Measurements from ENCODE around the gene OPCML. TPM values are rescaled to one million over a fixed set of nuclear protein-coding genes. Genes with fewer than 3 reads are reported as not detected.

Gene OPCML
- total RNA-seq, 1 donor from 2014 or later: 0.58 TPM

DNA sequence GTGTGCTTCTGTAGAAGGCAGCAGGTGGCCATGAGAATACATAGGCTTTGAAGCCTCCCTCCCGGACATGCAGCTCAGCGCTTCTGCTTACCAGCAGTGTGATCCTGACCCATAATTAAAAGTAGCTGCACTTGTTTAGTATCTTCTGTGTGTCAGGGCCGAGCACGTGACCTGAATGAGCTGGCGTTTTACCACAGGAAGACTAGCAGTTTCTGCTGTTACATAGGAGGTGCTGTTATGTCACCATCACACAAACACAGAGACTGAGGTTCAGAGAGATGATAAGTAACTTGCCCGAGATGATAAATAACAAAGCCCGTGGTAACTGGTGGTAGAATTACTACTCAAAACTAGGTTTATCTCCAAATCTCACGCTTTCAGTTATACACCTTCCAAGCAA lies 329.5 kb downstream of the OPCML start:
- no peak for DNase-seq (ENCODE audit: extremely low read depth, low read depth, low spot score)

- DNase-seq (ENCODE audit: extremely low read depth, low read depth, low spot score): no peak
These were observed 333.9 kb downstream of the OPCML start for GRCh38 chr11:133198438-133198837.

- no peak for DNase-seq (ENCODE audit: extremely low read depth, low read depth, low spot score)
These were observed 334.9 kb downstream of the OPCML start for GRCh38 chr11:133197425-133197824.

DNA sequence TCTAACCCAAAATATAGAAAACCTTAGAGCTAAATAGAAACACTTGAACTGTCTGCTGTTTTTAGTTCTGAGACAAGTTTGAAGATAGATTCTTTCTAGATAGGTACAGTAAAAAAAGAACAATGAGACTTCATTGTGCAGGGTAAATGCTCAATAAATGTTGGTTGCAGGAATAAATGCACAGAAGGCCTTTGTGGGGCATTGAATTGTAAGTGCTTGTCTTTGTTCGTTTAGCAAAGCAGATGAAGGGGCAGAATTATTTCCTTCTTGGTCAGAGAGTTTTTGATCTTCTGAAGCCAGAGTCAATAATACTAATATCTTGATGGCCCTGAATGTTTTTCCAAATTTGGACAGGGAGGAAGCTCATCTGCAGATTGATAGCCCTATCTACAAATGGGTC lies 340.4 kb downstream of the OPCML start:
- no peak for DNase-seq (ENCODE audit: extremely low read depth, low read depth, low spot score)

GRCh38 chr11:133181667-133182066 lies 350.6 kb downstream of the OPCML start:
- DNase-seq (ENCODE audit: extremely low read depth, low read depth, low spot score): no peak

DNA sequence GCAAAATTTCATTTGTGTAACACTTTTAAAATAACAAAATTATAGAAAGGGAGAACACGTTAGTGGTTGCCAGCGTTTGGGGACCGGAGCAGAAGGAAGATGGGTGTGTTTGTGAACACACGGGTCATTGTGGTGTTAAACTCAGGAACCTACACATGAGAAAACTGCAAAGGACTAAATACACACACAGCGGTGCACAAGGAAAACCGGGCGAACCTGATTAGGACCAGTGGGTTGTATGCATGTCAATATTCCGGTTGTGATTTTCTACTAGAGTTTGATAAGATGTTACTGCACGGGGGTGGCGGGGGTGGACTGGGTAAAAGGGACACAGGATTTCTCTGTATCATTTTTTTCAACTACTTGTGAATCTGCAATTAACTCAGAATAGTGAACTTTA lies 351.2 kb downstream of the OPCML start:
- DNase-seq (ENCODE audit: extremely low read depth, low read depth, low spot score): no peak

DNA sequence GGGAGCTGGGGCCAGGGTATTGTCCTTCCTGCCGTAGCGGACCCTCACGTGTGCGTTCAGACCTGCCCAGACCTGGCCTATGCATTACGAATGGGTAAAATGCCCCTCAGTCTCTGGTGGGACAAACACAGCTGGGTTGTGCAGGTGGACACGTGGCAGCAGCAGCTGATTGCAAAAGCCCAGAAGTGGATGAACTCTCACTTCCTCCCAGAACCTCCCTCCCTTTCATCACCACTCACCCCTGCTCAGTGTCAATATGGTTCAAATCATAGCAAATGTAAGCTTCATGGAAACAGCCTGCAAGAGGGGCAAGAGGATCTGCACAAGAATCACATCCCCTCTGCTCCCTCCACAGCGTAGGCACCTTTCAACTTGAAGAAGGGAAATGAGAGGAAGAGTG lies 352.1 kb downstream of the OPCML start:
- no peak for DNase-seq (ENCODE audit: extremely low read depth, low read depth, low spot score)

GRCh38 chr11:133176748-133177147 lies 355.6 kb downstream of the OPCML start:
- DNase-seq (ENCODE audit: extremely low read depth, low read depth, low spot score): no peak

DNA sequence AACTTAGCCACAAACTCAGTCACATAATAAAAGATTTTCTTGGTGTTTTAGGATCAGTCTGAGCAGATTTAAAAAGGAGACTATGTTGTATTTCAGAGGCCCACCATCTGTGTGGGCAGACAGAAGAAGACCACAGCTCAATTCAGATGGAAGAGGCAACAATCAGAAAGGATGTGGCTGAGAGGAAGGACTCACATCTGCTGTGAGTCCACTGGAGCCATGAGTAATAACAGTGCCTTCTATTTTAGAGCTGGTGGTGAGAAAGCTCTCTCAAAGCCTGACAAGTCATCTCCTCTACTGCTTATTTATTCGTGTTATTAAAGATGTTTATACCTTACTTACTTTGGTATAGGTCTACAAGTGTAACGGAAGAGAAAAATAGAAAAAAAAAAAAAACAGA lies 357.2 kb downstream of the OPCML start:
- DNase-seq (ENCODE audit: extremely low read depth, low read depth, low spot score): no peak

GRCh38 chr11:133173810-133174412 lies 358.4 kb downstream of the OPCML start:
- DNase-seq (ENCODE audit: extremely low read depth, low read depth, low spot score): no peak

DNA sequence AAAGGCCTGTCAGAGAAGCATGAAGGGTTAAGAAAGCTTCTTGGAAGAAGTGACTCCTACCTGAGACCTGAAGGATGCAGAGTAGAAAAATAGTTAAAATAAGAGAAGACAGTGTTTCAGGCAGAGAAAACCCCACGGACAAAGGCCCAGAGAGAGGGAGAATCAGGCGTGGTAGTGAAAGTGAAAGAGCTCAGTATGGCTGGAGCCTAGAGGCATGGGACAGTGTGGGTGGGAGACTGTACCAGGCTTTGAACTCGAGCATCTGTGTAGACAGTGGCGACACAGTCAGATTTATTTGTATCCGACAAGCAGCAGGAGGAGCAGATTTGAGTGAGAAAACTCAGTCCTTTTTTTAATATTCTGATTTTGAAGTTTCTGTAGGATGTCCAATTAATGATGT lies 360.0 kb downstream of the OPCML start:
- no peak for DNase-seq (ENCODE audit: extremely low read depth, low read depth, low spot score)

- no peak for DNase-seq (ENCODE audit: extremely low read depth, low read depth, low spot score)
These were observed 360.9 kb downstream of the OPCML start for GRCh38 chr11:133171374-133171773.

DNA sequence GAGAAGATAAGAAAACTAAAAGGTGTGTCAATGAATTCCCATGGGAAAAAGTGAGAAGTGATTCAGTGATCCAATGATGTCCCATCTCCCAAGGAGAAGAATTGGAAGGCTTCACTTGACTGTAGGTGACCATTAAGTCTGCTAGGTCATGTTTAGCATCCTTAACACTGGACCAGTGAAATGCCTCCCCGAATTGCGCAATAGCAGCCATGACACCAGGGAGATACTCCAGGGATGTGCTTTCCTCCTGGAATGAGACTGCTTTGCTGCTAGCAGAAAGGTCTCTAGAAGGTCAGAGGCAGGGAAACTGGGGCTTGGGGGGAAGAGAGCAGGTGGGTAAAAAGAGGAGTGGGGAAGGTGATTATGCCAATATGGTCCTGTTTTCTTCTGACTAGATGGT lies 364.3 kb downstream of the OPCML start:
- no peak for DNase-seq (ENCODE audit: extremely low read depth, low read depth, low spot score)

GRCh38 chr11:133166662-133167061 lies 365.6 kb downstream of the OPCML start:
- DNase-seq (ENCODE audit: extremely low read depth, low read depth, low spot score): no peak

- DNase-seq (ENCODE audit: extremely low read depth, low read depth, low spot score): no peak
These were observed 367.3 kb downstream of the OPCML start for GRCh38 chr11:133164986-133165385.

- DNase-seq (ENCODE audit: extremely low read depth, low read depth, low spot score): no peak
These were observed 368.6 kb downstream of the OPCML start for GRCh38 chr11:133163463-133164419.

DNA sequence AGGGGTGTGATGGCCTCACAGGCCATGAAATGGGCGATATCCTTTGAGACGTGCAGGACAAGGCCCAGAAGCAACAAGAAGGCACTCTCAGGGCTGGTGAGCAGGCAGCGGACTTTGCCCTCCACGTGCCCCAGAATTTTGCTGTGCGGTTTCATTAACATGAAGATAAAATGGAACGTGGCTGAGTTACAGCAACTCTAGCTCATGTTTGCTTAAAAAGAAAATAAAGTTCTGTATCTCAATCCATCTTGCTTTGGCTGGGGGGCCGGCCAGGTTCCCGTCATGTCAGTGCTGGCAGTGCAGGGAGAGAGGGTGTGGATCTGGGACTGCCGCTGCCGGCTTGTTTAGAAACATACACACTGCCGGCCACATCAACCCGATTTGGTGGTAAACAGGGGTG lies 370.1 kb downstream of the OPCML start:
- DNase-seq (ENCODE audit: extremely low read depth, low read depth, low spot score): no peak

- DNase-seq (ENCODE audit: extremely low read depth, low read depth, low spot score): no peak
These were observed 371.5 kb downstream of the OPCML start for GRCh38 chr11:133160754-133161153.

DNA sequence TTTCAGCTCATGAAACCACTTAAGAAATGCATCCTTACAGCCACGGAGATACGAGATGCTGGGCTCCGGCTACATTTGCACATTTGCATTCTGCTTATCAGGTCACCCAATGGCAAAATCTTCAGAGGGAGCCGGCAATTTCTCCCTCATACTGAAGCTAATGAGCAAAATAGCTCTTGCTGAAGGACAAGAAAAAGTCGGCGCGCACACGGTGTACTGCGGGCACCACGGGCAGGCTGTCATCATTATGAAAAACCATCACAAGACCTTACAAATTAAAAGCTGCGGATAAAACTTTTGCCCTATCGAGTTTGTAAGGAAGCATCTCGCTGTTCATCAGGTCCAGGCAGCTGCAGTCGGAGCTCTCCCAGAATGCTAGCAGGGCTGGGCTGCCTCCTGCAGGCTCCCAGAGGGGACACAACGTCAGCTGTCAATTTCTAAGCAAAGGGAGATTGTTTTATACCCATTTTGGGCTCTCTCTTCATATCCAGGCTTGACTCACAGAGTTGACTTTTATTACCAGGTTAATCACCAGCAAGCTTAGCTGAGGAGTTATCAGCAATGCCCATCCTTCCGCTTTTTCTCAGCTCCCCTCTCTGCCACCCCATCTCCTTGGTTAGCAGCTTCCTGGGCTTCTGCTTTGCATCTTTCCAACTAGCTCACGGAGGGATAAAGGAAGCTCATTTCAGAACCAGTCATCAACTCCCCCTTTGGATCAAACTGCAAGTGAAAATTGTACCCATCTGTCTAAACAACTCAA lies 375.1 kb downstream of the OPCML start:
- no peak for DNase-seq (ENCODE audit: extremely low read depth, low read depth, low spot score)

DNA sequence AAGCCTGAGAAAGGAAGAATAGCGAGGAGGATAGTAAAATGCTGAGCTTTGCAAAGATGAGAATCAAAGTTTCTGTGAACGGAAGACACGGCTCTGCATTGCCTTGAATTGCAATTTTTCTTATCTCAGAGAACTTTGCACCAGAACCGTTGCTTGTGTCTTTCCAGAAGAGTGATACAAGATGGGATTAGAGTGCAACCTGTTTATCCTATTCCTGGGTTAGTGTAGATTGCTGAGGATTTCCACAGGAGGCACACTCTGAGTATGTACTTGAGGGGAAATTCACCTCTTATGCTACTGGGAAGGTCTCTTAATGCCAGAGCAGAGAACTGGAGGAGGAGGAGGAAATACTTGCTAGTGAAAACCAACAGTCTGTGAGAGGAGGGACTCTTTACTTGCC lies 377.5 kb downstream of the OPCML start:
- DNase-seq (ENCODE audit: extremely low read depth, low read depth, low spot score): no peak

- DNase-seq (ENCODE audit: extremely low read depth, low read depth, low spot score): no peak
These were observed 378.2 kb downstream of the OPCML start for GRCh38 chr11:133154076-133154475.

Measured in glomerular endothelial cell (primary cell).